Measurements from ENCODE around the gene BCAP31. TPM values are rescaled to one million over a fixed set of nuclear protein-coding genes. Genes with fewer than 3 reads are reported as not detected.
A peak's percentile ranks its signal among the peaks of the same experiment; 100 is the strongest.

BCAP31 gene
- total and polyA plus RNA-seq, 2 of the 13 experiments (the other 11 are each of a cell fraction or from before 2014, with no cell fraction given): 139 to 178 TPM

- peak; percentile 75 for TF ChIP-seq CTCF (CRISPR knock-in tag; IDR thresholded peaks at IDR 0.05)
- TF ChIP-seq PRPF4 (IDR thresholded peaks at IDR 0.05; ENCODE audit: low read depth, low read length, poor library complexity, severe bottlenecking): no peak
- no peak for TF ChIP-seq TOE1 (CRISPR knock-in tag; IDR thresholded peaks at IDR 0.05)
- no peak for TF ChIP-seq ATF7 (IDR thresholded peaks at IDR 0.05)
- TF ChIP-seq ATF7 (CRISPR knock-in tag; IDR thresholded peaks at IDR 0.05): no peak
- TF ChIP-seq ZNF407 (CRISPR knock-in tag; IDR thresholded peaks at IDR 0.05; ENCODE audit: not compliant biosample characterization): no peak
- TF ChIP-seq ZNF704 (CRISPR knock-in tag; IDR thresholded peaks at IDR 0.05; ENCODE audit: borderline replicate concordance): no peak
- TF ChIP-seq PLSCR1 (CRISPR knock-in tag; IDR thresholded peaks at IDR 0.05; ENCODE audit: borderline replicate concordance): no peak
- no peak for TF ChIP-seq ZNF605 (CRISPR knock-in tag; IDR thresholded peaks at IDR 0.05)
- TF ChIP-seq ZBTB7B (CRISPR knock-in tag; IDR thresholded peaks at IDR 0.05): 0 out of 2 replicates have a peak, but pooled peaks have one; percentile 55
- TF ChIP-seq SKIL (CRISPR knock-in tag; IDR thresholded peaks at IDR 0.05; ENCODE audit: borderline replicate concordance): no peak
- no peak for TF ChIP-seq ZFAT (CRISPR knock-in tag; conservative IDR thresholded peaks at IDR 0.05)
- no peak for TF ChIP-seq FOXA3 (CRISPR knock-in tag; IDR thresholded peaks at IDR 0.05)
Observed at GRCh38 chrX:153669174-153669890, 54.9 kb downstream of the BCAP31 start (continued).

Measured in HepG2 (cell line).